Measurements from ENCODE around the gene MRNIP.

Gene MRNIP

GRCh38 chr5:179879003-179879689, 20.5 kb upstream of the MRNIP start:
- H3K9me3 ChIP-seq (ENCODE audit: control insufficient read depth in 1 of 2, low read length in 2 of 2) = peaks cover 12 to 14% of the 10 kb centered on the region in 2 donors
- peaks cover 49 to 78% of the 10 kb centered on the region in 2 donors for H3K36me3 ChIP-seq (ENCODE audit: control insufficient read depth in 1 of 2, insufficient read depth in 2 of 2, low read length in 2 of 2)
- H3K27ac ChIP-seq (ENCODE audit: low read depth, low read length) = no peak overlapping the region
- H3K4me1 ChIP-seq (ENCODE audit: control insufficient read depth in 1 of 2, insufficient read depth in 2 of 2, low read length in 2 of 2) = no peaks in the 10 kb centered on the region
- H3K9ac ChIP-seq (ENCODE audit: low read depth in 1 of 2, low read length in 2 of 2) = no peak overlapping the region
- H3K27me3 ChIP-seq (ENCODE audit: control insufficient read depth in 1 of 2, insufficient read depth in 2 of 2, low read length in 2 of 2) = no peaks in the 10 kb centered on the region
- H3K4me3 ChIP-seq (ENCODE audit: low read depth in 1 of 2, low read length in 2 of 2) = no peak overlapping the region

- peaks cover 49 to 78% of the 10 kb centered on the region in 2 donors for H3K36me3 ChIP-seq (ENCODE audit: control insufficient read depth in 1 of 2, insufficient read depth in 2 of 2, low read length in 2 of 2)
- no peaks in the 10 kb centered on the region for H3K27me3 ChIP-seq (ENCODE audit: control insufficient read depth in 1 of 2, insufficient read depth in 2 of 2, low read length in 2 of 2)
- no peak overlapping the region for H3K27ac ChIP-seq (ENCODE audit: low read depth, low read length)
Measured at GRCh38 chr5:179878222-179879002, 19.8 kb upstream of the MRNIP start.

DNA sequence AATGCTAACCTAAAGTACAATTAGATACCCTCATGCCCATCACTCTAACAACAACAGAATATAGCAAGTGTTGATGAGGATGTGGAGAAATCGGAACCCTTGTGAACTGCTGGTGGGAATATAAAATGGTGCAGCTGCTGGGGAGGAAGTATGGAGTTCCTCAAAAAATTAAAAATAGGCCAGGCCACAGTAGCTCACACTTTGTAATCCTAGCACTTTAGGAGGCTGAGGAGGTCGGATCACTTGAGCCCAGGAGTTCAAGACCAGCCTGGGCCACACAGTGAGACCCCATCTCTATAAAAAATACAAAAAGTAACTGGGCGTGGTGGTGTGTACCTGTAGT, 18.0 kb upstream of the MRNIP start:
- Histone ChIP-seq H3K36me3 (ENCODE audit: control insufficient read depth in 1 of 2, insufficient read depth in 2 of 2, low read length in 2 of 2) (peaks cover 54 to 87% of the 10 kb centered on the region in 2 donors), H3K9me3 (ENCODE audit: control insufficient read depth in 1 of 2, low read length in 2 of 2) (no peaks in the 10 kb centered on the region), H3K4me1 (ENCODE audit: control insufficient read depth in 1 of 2, insufficient read depth in 2 of 2, low read length in 2 of 2) (no peaks in the 10 kb centered on the region), H3K27me3 (ENCODE audit: control insufficient read depth in 1 of 2, insufficient read depth in 2 of 2, low read length in 2 of 2) (no peaks in the 10 kb centered on the region), H3K4me3 (ENCODE audit: low read depth in 1 of 2, low read length in 2 of 2) (no peak overlapping the region), H3K9ac (ENCODE audit: low read depth in 1 of 2, low read length in 2 of 2) (no peak overlapping the region), H3K27ac (ENCODE audit: low read depth, low read length) (no peak overlapping the region)

More at GRCh38 chr5:179878222-179879002, 19.8 kb upstream of the MRNIP start:
- Histone ChIP-seq H3K9me3 (ENCODE audit: control insufficient read depth in 1 of 2, low read length in 2 of 2) (peaks cover 7 to 10% of the 10 kb centered on the region in 2 donors), H3K4me1 (ENCODE audit: control insufficient read depth in 1 of 2, insufficient read depth in 2 of 2, low read length in 2 of 2) (no peaks in the 10 kb centered on the region), H3K4me3 (ENCODE audit: low read depth in 1 of 2, low read length in 2 of 2) (no peak overlapping the region), H3K9ac (ENCODE audit: low read depth in 1 of 2, low read length in 2 of 2) (no peak overlapping the region)

DNA sequence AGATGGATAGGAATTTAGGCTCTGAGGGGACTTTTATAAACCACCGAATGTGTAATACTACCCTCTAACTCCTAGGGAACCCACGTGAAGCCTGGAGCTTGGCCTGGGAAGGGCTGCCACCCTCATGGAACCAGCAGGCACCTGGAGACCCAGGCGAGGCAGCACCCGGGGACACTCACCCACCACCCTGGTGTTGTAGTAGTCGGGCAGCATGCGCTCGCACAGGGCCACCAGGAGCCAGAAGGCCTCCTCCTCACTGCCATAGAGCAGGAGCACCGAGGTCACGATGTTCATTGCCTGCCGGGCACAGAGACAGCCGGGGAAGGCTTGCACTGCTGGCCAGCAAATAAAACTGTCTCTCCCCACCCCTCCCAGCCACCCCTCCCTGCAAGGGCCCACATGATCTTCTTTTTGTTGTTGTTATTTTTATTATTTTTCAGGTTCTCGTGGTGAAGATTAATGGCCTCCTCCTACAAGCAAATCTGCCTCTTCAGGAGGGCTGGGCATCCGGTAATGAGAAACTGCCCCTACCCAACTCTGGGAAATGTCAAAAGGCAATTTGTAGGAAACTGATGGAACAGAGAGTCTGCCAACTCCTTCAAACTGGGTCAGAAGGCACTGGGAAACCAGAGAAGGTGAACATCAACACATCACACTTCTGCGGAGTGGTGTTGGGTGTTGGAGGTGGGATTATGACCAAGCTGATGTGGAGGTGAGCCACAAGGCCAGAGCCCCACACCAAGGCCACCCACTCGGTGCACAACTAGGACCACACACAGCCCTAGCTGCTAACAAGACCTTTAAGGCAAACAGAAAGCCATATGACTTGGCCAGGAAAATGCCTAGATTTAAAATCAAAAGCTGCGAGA, 17.4 kb upstream of the MRNIP start:
- H3K4me1 ChIP-seq (ENCODE audit: control insufficient read depth in 1 of 2, insufficient read depth in 2 of 2, low read length in 2 of 2) = no peaks in the 10 kb centered on the region
- no peaks in the 10 kb centered on the region for H3K27me3 ChIP-seq (ENCODE audit: control insufficient read depth in 1 of 2, insufficient read depth in 2 of 2, low read length in 2 of 2)
- no peak overlapping the region for H3K9ac ChIP-seq (ENCODE audit: low read depth in 1 of 2, low read length in 2 of 2)
- H3K27ac ChIP-seq (ENCODE audit: low read depth, low read length) = no peak overlapping the region
- H3K4me3 ChIP-seq (ENCODE audit: low read depth in 1 of 2, low read length in 2 of 2) = no peak overlapping the region
- H3K9me3 ChIP-seq (ENCODE audit: control insufficient read depth in 1 of 2, low read length in 2 of 2) = no peaks in the 10 kb centered on the region
- peaks cover 59 to 87% of the 10 kb centered on the region in 2 donors for H3K36me3 ChIP-seq (ENCODE audit: control insufficient read depth in 1 of 2, insufficient read depth in 2 of 2, low read length in 2 of 2)

DNA sequence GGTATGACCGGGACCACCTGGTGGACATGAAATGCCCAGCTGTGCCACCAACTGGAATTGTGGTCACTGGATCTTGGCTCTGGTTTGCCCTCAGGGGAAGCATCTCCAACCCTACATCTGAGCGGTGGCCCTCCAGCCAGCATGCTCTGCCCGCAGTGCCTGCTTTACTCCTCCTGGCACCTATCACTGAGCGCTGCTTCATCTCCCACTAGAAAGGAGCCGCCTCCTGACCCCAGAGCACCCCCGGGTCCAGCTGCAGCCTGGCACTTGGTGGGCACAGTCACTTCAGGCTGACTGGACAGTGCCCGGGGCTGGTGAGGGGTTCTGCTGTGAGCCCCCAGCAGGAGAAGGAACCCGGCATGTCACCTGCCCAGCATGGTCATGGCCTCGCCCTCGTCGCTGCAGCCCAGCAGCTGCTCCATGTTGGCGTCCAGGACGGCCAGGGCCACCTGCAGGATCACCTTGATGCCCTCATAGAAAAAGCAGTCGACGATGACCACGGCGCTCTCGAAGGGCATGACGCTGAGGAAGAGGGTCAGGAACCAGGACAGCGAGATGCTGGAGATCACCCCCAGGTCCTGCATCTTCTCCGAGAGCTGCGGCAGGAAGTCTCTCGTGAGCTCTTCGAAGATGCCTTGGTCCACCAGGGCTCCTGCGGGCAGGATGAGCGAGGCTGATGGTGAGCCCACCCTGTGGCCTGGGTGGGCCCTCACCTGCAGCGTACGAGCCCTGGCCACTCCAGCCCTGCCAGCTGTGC, 16.1 kb upstream of the MRNIP start:
- Histone ChIP-seq H3K27me3 (ENCODE audit: control insufficient read depth in 1 of 2, insufficient read depth in 2 of 2, low read length in 2 of 2) (no peaks in the 10 kb centered on the region), H3K4me3 (ENCODE audit: low read depth in 1 of 2, low read length in 2 of 2) (no peak overlapping the region), H3K4me1 (ENCODE audit: control insufficient read depth in 1 of 2, insufficient read depth in 2 of 2, low read length in 2 of 2) (no peaks in the 10 kb centered on the region), H3K27ac (ENCODE audit: low read depth, low read length) (no peak overlapping the region), H3K9me3 (ENCODE audit: control insufficient read depth in 1 of 2, low read length in 2 of 2) (no peaks in the 10 kb centered on the region), H3K36me3 (ENCODE audit: control insufficient read depth in 1 of 2, insufficient read depth in 2 of 2, low read length in 2 of 2) (peaks cover 61 to 88% of the 10 kb centered on the region in 2 donors), H3K9ac (ENCODE audit: low read depth in 1 of 2, low read length in 2 of 2) (no peak overlapping the region)

GRCh38 chr5:179874136-179874535, 15.5 kb upstream of the MRNIP start:
- Histone ChIP-seq H3K36me3 (ENCODE audit: control insufficient read depth in 1 of 2, insufficient read depth in 2 of 2, low read length in 2 of 2) (peaks cover 59 to 88% of the 10 kb centered on the region in 2 donors), H3K4me1 (ENCODE audit: control insufficient read depth in 1 of 2, insufficient read depth in 2 of 2, low read length in 2 of 2) (no peaks in the 10 kb centered on the region), H3K4me3 (ENCODE audit: low read depth in 1 of 2, low read length in 2 of 2) (no peak overlapping the region), H3K9me3 (ENCODE audit: control insufficient read depth in 1 of 2, low read length in 2 of 2) (no peaks in the 10 kb centered on the region), H3K27ac (ENCODE audit: low read depth, low read length) (no peak overlapping the region), H3K27me3 (ENCODE audit: control insufficient read depth in 1 of 2, insufficient read depth in 2 of 2, low read length in 2 of 2) (no peaks in the 10 kb centered on the region), H3K9ac (ENCODE audit: low read depth in 1 of 2, low read length in 2 of 2) (no peak overlapping the region)

DNA sequence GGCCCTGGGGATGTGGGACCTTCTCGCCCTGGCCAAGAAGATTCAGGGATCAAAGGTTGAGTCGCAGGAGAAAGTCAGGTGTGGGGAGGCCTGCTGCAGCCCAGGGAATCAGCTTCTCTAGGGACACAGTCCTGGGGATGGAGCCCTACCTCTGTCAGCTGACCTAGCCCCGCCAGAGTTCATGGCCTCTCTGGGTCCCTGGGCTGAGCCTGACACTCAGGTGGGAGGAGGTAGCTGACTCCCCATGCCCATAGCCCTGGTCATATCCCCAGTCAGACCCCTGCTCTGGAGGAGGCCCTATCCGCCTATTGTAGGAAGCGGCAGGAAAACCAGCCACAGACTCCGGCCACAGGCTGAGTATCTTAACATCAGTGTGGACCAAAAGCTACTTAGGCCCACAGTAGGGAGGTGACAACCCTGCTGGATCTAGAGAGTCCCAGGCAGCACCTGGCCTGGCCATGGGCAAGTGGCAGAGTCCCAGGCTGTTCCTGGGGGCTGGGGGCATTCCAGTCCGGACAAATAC, 15.0 kb upstream of the MRNIP start:
- no peak overlapping the region for H3K27ac ChIP-seq (ENCODE audit: low read depth, low read length)
- no peaks in the 10 kb centered on the region for H3K4me1 ChIP-seq (ENCODE audit: control insufficient read depth in 1 of 2, insufficient read depth in 2 of 2, low read length in 2 of 2)
- H3K36me3 ChIP-seq (ENCODE audit: control insufficient read depth in 1 of 2, insufficient read depth in 2 of 2, low read length in 2 of 2) = peaks cover 55 to 89% of the 10 kb centered on the region in 2 donors

GRCh38 chr5:179872828-179873575, 14.4 kb upstream of the MRNIP start:
- Histone ChIP-seq H3K36me3 (ENCODE audit: control insufficient read depth in 1 of 2, insufficient read depth in 2 of 2, low read length in 2 of 2) (peaks cover 56 to 85% of the 10 kb centered on the region in 2 donors), H3K27ac (ENCODE audit: low read depth, low read length) (no peak overlapping the region), H3K9me3 (ENCODE audit: control insufficient read depth in 1 of 2, low read length in 2 of 2) (no peaks in the 10 kb centered on the region), H3K9ac (ENCODE audit: low read depth in 1 of 2, low read length in 2 of 2) (no peak overlapping the region), H3K4me1 (ENCODE audit: control insufficient read depth in 1 of 2, insufficient read depth in 2 of 2, low read length in 2 of 2) (no peaks in the 10 kb centered on the region), H3K4me3 (ENCODE audit: low read depth in 1 of 2, low read length in 2 of 2) (no peak overlapping the region), H3K27me3 (ENCODE audit: control insufficient read depth in 1 of 2, insufficient read depth in 2 of 2, low read length in 2 of 2) (no peaks in the 10 kb centered on the region)

More for the DNA sequence above, 15.0 kb upstream of the MRNIP start:
- H3K9me3 ChIP-seq (ENCODE audit: control insufficient read depth in 1 of 2, low read length in 2 of 2) = no peaks in the 10 kb centered on the region
- no peak overlapping the region for H3K9ac ChIP-seq (ENCODE audit: low read depth in 1 of 2, low read length in 2 of 2)
- H3K27me3 ChIP-seq (ENCODE audit: control insufficient read depth in 1 of 2, insufficient read depth in 2 of 2, low read length in 2 of 2) = no peaks in the 10 kb centered on the region
- no peak overlapping the region for H3K4me3 ChIP-seq (ENCODE audit: low read depth in 1 of 2, low read length in 2 of 2)

Measured in duodenal mucosa (tissue), 2 donors.